Measurements from ENCODE around the gene ROR2. TPM values are rescaled to one million over a fixed set of nuclear protein-coding genes. Genes with fewer than 3 reads are reported as not detected.

ROR2 gene
- total RNA-seq, 6 experiments from 2014 or later = 0.09 TPM; not detected in 5

DNA sequence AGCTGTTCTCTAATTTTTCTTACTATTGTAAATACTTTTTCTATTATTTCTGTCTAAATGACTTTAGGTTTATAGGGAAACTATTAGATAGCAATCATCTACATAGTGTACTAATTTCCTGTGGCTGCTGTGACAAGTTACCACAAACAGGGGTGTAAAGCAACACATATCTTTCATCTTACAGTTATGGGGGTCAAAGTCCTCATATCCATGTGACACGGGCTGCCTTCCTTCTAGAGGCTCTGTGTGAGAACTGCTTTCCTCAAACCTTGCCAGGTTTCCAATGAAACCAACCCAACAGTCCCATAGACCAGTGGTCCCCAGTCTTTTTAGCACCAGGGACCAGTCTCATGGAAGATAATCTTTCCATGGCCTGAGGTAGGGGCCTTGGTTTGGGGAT is 189.1 kb downstream of the ROR2 start:
- TF ChIP-seq, protein P1, sequence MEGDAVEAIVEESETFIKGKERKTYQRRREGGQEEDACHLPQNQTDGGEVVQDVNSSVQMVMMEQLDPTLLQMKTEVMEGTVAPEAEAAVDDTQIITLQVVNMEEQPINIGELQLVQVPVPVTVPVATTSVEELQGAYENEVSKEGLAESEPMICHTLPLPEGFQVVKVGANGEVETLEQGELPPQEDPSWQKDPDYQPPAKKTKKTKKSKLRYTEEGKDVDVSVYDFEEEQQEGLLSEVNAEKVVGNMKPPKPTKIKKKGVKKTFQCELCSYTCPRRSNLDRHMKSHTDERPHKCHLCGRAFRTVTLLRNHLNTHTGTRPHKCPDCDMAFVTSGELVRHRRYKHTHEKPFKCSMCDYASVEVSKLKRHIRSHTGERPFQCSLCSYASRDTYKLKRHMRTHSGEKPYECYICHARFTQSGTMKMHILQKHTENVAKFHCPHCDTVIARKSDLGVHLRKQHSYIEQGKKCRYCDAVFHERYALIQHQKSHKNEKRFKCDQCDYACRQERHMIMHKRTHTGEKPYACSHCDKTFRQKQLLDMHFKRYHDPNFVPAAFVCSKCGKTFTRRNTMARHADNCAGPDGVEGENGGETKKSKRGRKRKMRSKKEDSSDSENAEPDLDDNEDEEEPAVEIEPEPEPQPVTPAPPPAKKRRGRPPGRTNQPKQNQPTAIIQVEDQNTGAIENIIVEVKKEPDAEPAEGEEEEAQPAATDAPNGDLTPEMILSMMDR (IDR thresholded peaks at IDR 0.05) = no peak
- Mint-ChIP-seq H3K36me3 (ENCODE audit: low read depth) (peaks cover 5% of the 10 kb centered on the region; the same call in 1 of the 2 replicates), H3K27ac (no peak overlapping the region), H3K9me3 (peaks cover 13% of the 10 kb centered on the region), H3K4me1 (ENCODE audit: low read depth) (no peaks in the 10 kb centered on the region), H3K27me3 (ENCODE audit: insufficient read depth) (peaks cover 12% of the 10 kb centered on the region), H3K4me3 (no peak overlapping the region)
- no peak for DNase-seq

DNA sequence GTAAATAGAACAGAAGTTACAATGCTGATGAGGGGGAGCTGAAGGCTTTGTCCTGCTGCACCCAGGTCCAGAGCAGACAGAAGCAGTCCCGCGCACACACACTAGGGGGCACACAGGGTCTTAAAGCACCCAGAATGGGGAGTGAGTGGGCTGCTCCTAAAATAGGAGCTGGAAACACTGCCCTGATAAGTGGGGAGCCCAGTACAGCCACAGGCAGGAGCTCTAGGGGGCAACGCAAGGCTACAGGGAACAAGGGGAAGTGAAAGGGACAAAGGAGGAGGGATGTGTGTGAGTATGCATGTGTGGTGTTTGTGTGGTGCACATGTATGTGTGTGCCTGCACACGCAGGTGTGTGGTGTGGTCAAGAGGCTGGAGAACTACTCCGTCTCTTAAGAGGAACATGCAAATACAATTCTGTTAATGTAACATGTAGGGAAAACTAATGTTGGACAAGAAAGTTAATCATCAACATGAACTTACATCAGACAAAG is 191.5 kb downstream of the ROR2 start:
- H3K27ac Mint-ChIP-seq = no peak overlapping the region
- H3K27me3 Mint-ChIP-seq (ENCODE audit: insufficient read depth) = peaks cover 13% of the 10 kb centered on the region
- H3K4me1 Mint-ChIP-seq (ENCODE audit: low read depth) = no peaks in the 10 kb centered on the region
- H3K9me3 Mint-ChIP-seq = no peaks in the 10 kb centered on the region
- TF ChIP-seq, protein P1 (IDR thresholded peaks at IDR 0.05) = peak; percentile 79
- no peaks in the 10 kb centered on the region for H3K36me3 Mint-ChIP-seq (ENCODE audit: low read depth)
- no peak overlapping the region for H3K4me3 Mint-ChIP-seq
- peak; percentile 38 for DNase-seq

DNA sequence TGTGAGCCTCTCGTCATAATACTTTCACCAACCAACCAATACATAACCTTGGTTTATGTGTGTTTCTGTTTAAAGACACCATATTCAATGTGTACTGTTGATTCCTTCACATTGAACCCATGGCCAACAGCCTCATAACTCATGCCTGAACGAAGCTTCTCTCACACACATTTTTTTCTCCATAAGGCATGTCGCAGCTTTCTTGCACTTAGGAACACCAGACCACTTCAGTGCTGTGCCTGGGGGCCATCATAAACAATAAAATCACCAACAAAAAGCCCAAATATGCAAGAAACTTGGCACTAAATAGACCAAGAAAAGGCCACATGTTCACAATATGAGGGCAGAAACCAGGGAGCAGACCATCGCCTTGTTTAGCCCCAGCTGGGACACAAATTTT is 192.2 kb downstream of the ROR2 start:
- Mint-ChIP-seq H3K36me3 (ENCODE audit: low read depth) (no peaks in the 10 kb centered on the region), H3K27me3 (ENCODE audit: insufficient read depth) (peaks cover 10% of the 10 kb centered on the region), H3K27ac (no peak overlapping the region), H3K4me3 (no peak overlapping the region), H3K4me1 (ENCODE audit: low read depth) (no peaks in the 10 kb centered on the region), H3K9me3 (no peaks in the 10 kb centered on the region)
- TF ChIP-seq, protein P1 (IDR thresholded peaks at IDR 0.05) = no peak
- DNase-seq = no peak

DNA sequence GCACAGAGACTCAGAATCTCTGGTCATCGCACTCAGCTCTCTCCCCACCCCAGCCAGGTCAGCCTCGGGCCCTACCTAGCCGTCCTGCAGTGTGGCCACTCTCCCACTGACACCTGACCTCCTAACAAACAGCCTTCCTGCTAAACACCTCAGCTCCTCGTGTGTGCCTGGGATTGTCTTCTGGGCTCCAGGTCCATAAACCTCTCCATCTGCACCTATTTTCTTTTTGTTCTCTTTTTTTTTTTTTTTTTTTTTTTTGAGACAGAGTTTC is 193.6 kb downstream of the ROR2 start:
- H3K9me3 Mint-ChIP-seq = no peaks in the 10 kb centered on the region
- TF ChIP-seq, protein P1 (IDR thresholded peaks at IDR 0.05) = no peak
- no peak for DNase-seq
- no peaks in the 10 kb centered on the region for H3K36me3 Mint-ChIP-seq (ENCODE audit: low read depth)
- no peak overlapping the region for H3K27ac Mint-ChIP-seq
- no peak overlapping the region for H3K4me3 Mint-ChIP-seq
- no peaks in the 10 kb centered on the region for H3K4me1 Mint-ChIP-seq (ENCODE audit: low read depth)
- H3K27me3 Mint-ChIP-seq (ENCODE audit: insufficient read depth) = peaks cover 9% of the 10 kb centered on the region

DNA sequence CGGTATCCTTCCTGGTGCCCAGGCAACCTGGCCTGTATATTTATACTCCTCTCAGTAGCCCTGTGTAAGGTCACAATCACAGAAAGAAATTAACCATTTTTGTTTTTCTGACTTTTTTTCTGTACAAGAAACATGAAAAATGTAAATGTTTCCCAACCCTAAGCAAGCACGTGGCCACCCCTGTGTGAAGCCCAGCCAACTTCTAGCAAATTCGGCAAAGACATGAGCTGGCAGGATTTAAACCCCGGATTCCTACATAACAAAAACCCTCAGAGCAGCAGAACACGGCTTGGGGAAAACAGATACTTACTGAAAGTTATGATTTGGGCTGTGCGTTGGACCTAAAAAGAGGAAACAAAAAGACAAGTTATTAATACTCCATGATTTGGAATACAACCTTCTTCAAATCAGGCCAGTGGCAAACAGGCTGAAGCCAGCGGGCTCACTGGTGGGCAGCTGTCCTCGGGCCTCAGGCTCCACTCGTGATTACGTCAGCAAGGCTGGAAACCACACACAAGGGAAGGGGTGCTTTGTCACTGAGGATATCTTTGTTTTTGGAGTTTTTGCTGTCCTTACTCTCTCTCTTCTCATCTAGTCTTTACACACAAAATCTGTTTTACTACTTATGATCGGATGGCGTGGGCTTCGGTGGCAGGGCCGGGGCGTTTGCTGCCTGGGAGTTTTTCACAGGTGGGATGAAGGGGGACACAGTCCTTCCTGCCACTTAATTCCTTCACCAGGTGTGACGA is 194.1 kb downstream of the ROR2 start:
- no peak overlapping the region for H3K4me3 Mint-ChIP-seq
- H3K4me1 Mint-ChIP-seq (ENCODE audit: low read depth) = no peaks in the 10 kb centered on the region
- peaks cover 11% of the 10 kb centered on the region for H3K27me3 Mint-ChIP-seq (ENCODE audit: insufficient read depth)
- H3K27ac Mint-ChIP-seq = no peak overlapping the region
- no peaks in the 10 kb centered on the region for H3K36me3 Mint-ChIP-seq (ENCODE audit: low read depth)
- no peaks in the 10 kb centered on the region for H3K9me3 Mint-ChIP-seq
- no peak for DNase-seq
- TF ChIP-seq, protein P1 (IDR thresholded peaks at IDR 0.05) = no peak

Data from HFFc6 (cell line).